Measurements from ENCODE around the gene TGFB2. TPM values are rescaled to one million over a fixed set of nuclear protein-coding genes. Genes with fewer than 3 reads are reported as not detected.
"Not testable (repeated sequence)": the region's sequence is repeated elsewhere in the genome, so short reads cannot be mapped to it uniquely, and the experiment has no call there.

The TGFB2 gene
- total RNA-seq, 1 donor from 2014 or later: not detected

DNA sequence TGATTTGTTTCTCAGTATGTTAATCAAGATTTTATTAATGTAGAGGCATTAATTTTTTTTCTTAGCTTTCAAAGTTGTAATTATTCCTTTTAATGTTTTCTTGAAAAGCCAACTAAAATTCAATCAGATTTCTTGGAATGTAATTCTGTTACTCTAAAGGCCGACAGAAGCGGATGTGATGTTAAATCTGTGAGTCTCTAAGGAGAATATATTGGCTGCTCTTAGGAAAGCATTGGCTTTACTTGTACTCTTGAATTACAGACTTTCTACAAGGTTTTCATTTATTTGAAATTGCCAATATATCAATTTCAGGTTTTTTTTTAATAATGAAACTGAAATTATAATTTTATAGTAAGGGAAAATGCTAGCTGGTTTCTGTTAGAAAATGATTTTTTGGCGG lies 30.8 kb upstream of the TGFB2 start:
- no peak overlapping the region for H3K4me3 Mint-ChIP-seq (ENCODE audit: low read depth)
- H3K36me3 Mint-ChIP-seq (ENCODE audit: low read depth): peaks cover 35% of the 10 kb centered on the region
- no peak overlapping the region for H3K27ac Mint-ChIP-seq
- no peaks in the 10 kb centered on the region for H3K27me3 Mint-ChIP-seq (ENCODE audit: low read depth)
- H3K9me3 Mint-ChIP-seq: no peaks in the 10 kb centered on the region
- no peak for DNase-seq (ENCODE audit: low spot score)
- H3K4me1 Mint-ChIP-seq (ENCODE audit: low read depth): no peaks in the 10 kb centered on the region
- intact Hi-C loops (cut with micrococcal nuclease): no loop called here

DNA sequence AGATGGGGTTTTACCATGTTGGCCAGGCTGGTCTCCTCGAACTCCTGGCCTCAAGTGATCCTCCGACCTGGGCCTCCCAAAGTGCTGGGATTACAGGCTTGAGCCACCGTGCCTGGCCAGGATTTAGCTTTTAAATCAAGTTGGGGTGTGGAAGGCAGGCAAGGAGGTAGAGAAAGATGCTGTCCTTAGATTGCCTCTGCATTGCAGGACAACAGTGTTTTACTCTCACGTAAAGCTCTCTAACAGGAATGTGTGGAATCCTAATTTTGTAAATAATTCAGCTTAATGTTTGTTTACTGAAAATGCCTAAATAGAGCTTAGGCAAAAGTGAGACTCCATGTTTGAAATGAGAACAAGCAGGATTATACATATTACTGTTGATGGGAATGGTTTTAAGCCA lies 29.5 kb upstream of the TGFB2 start:
- Mint-ChIP-seq H3K27ac (no peak overlapping the region), H3K4me1 (ENCODE audit: low read depth) (no peaks in the 10 kb centered on the region), H3K36me3 (ENCODE audit: low read depth) (peaks cover 33% of the 10 kb centered on the region), H3K9me3 (no peaks in the 10 kb centered on the region), H3K4me3 (ENCODE audit: low read depth) (no peak overlapping the region), H3K27me3 (ENCODE audit: low read depth) (no peaks in the 10 kb centered on the region)
- no peak for DNase-seq (ENCODE audit: low spot score)
- intact Hi-C loops (cut with micrococcal nuclease): no loop called here

DNA sequence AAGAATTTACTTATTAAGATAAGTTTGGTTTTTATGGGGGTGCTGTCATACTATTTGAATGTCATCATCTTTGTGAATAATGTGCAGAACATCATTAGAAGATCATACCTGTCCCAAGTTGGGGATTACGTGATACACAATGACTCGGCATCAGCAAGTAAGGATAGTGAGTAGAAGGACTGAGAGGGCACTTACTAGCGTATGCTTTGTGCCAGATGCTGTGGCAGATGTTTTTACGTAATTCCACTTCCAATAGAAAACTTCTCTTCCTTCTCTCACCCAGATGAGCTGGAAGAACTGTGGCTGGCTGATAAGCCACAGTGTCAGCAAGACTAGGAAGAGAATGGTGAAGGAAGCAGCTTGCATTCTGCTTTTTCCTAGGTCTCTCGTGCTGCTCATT lies 28.1 kb upstream of the TGFB2 start:
- intact Hi-C loops (cut with micrococcal nuclease): no loop called here
- Mint-ChIP-seq H3K4me1 (ENCODE audit: low read depth) (no peaks in the 10 kb centered on the region), H3K4me3 (ENCODE audit: low read depth) (no peak overlapping the region), H3K27me3 (ENCODE audit: low read depth) (no peaks in the 10 kb centered on the region), H3K27ac (no peak overlapping the region), H3K9me3 (no peaks in the 10 kb centered on the region), H3K36me3 (ENCODE audit: low read depth) (peaks cover 26% of the 10 kb centered on the region)
- no peak for DNase-seq (ENCODE audit: low spot score)

DNA sequence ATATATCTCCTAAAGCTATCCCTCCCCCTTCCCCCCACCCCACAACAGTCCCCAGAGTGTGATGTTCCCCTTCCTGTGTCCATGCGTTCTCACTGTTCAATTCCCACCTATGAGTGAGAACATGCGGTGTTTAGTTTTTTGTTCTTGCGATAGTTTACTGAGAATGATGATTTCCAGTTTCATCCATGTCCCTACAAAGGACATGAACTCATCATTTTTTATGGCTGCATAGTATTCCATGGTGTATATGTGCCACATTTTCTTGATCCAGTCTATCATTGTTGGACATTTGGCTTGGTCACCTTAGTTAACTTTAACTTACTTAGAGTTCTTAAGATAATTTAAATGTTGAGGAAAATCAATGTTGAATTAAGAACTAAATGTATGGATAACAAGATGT lies 25.0 kb upstream of the TGFB2 start:
- intact Hi-C loops (cut with micrococcal nuclease); H3K27me3 Mint-ChIP-seq (ENCODE audit: low read depth); H3K9me3 Mint-ChIP-seq; H3K4me3 Mint-ChIP-seq (ENCODE audit: low read depth); H3K27ac Mint-ChIP-seq; H3K4me1 Mint-ChIP-seq (ENCODE audit: low read depth); DNase-seq (ENCODE audit: low spot score): not testable (repeated sequence)
- H3K36me3 Mint-ChIP-seq (ENCODE audit: low read depth): peaks cover 15% of the 10 kb centered on the region

DNA sequence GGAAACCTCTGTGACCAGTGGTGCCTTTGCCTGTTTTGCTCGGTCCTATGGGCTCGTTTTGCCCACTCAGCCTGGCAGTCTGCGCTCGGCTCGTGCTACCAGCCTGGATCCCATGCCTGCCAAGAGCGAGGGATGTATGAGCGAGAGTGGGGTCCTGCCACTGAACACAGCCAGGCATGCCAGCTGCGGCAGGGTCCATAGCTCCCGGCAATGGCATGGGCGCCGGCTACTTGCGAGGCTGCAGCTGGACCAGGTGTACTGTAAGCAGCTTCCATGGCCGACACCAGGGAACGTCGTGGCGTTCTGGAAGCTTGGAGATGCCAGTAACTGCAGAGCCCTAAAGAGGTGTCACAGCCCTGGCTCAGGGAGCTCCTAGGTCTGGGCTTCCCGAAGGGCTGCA lies 22.4 kb upstream of the TGFB2 start:
- Mint-ChIP-seq H3K9me3 (no peaks in the 10 kb centered on the region), H3K27ac (no peak overlapping the region), H3K4me3 (ENCODE audit: low read depth) (no peak overlapping the region), H3K4me1 (ENCODE audit: low read depth) (no peaks in the 10 kb centered on the region), H3K27me3 (ENCODE audit: low read depth) (no peaks in the 10 kb centered on the region), H3K36me3 (ENCODE audit: low read depth) (peaks cover 15% of the 10 kb centered on the region)
- DNase-seq (ENCODE audit: low spot score): no peak
- intact Hi-C loops (cut with micrococcal nuclease): no loop called here

DNA sequence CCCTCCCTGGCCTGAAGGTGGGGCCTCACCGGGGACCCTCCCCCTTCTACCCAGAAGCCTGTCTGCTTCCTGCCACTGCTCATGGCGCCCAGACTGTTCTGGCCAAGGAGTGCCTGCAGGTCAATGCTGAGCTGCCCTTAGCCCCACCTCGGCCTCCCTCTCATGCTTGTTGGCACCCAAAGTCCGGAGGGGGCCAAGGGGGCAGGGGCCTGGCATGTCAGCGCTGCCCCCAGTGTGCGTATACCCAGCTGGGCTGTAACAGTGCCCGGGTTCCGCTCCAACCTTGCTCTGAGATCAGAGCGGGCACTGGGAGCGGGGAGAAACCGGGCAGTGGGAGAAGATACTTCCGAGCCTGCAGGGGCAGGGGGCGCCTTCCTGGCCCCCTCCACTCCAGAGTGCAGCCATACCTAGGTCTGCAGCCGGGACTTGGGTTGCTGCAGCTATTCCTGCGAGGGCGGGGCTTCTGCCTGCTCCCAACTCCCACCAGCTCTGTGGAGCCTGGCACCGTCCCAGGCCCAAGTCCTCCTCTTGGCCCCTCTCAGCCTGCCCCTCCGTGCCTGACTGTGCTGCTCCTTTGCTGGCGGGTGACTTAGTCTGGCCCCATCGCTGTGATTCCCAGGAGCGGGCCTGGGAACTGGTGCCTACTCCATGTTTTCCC lies 21.4 kb upstream of the TGFB2 start:
- H3K27me3 Mint-ChIP-seq (ENCODE audit: low read depth): no peaks in the 10 kb centered on the region
- H3K4me3 Mint-ChIP-seq (ENCODE audit: low read depth): no peak overlapping the region
- intact Hi-C loops (cut with micrococcal nuclease): no loop called here
- H3K36me3 Mint-ChIP-seq (ENCODE audit: low read depth): peaks cover 8% of the 10 kb centered on the region
- no peaks in the 10 kb centered on the region for H3K4me1 Mint-ChIP-seq (ENCODE audit: low read depth)
- DNase-seq (ENCODE audit: low spot score): no peak
- H3K27ac Mint-ChIP-seq: no peak overlapping the region
- no peaks in the 10 kb centered on the region for H3K9me3 Mint-ChIP-seq

DNA sequence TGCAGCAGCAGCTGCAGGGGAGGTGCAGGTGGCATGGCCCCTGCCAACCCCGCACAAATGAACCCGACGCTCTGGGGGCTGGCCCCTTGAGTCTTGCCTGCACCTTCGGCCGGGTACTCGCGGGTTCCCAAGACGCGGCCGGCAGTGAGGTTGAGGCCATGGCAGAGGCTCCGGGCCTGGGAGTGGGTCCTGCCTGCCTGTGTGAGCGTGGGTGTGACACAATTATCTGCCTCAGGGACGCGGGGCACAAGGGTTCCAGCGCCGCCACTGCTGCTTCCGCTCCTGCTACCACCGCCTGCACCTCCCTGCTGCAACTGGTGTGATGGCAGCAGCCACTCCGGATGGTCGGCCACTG lies 20.9 kb upstream of the TGFB2 start:
- DNase-seq (ENCODE audit: low spot score): no peak
- H3K4me3 Mint-ChIP-seq (ENCODE audit: low read depth): no peak overlapping the region
- intact Hi-C loops (cut with micrococcal nuclease): no loop called here
- H3K9me3 Mint-ChIP-seq: no peaks in the 10 kb centered on the region
- peaks cover 6% of the 10 kb centered on the region for H3K36me3 Mint-ChIP-seq (ENCODE audit: low read depth)
- H3K27ac Mint-ChIP-seq: no peak overlapping the region
- no peaks in the 10 kb centered on the region for H3K27me3 Mint-ChIP-seq (ENCODE audit: low read depth)
- no peaks in the 10 kb centered on the region for H3K4me1 Mint-ChIP-seq (ENCODE audit: low read depth)

DNA sequence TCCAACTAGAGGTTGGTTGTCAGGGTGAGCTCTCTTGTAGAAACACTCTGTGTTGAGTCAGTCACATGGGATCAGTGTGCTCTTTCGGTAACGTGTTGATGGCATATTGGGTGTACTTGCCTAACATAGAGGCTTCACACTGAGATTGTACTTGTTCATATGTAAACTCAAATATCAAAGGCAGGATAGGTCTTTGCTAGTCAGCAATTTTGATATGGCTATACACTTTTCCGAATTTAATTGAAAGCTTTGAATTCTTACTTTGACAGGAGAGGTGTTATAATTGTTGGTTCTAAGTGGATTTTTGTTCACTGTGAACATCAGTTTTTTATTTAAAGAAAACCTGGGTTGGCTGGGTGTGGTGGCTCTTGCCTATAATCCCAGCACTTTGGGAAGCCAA lies 16.4 kb upstream of the TGFB2 start:
- no peaks in the 10 kb centered on the region for H3K27me3 Mint-ChIP-seq (ENCODE audit: low read depth)
- DNase-seq (ENCODE audit: low spot score): no peak
- no peaks in the 10 kb centered on the region for H3K36me3 Mint-ChIP-seq (ENCODE audit: low read depth)
- H3K4me3 Mint-ChIP-seq (ENCODE audit: low read depth): no peak overlapping the region
- no peak overlapping the region for H3K27ac Mint-ChIP-seq
- intact Hi-C loops (cut with micrococcal nuclease): loop anchor here (5.0 kb wide), 1 partner anchor 41 kb away; the partner anchor contains the start of gene RRP15
- H3K9me3 Mint-ChIP-seq: no peaks in the 10 kb centered on the region
- H3K4me1 Mint-ChIP-seq (ENCODE audit: low read depth): no peaks in the 10 kb centered on the region

DNA sequence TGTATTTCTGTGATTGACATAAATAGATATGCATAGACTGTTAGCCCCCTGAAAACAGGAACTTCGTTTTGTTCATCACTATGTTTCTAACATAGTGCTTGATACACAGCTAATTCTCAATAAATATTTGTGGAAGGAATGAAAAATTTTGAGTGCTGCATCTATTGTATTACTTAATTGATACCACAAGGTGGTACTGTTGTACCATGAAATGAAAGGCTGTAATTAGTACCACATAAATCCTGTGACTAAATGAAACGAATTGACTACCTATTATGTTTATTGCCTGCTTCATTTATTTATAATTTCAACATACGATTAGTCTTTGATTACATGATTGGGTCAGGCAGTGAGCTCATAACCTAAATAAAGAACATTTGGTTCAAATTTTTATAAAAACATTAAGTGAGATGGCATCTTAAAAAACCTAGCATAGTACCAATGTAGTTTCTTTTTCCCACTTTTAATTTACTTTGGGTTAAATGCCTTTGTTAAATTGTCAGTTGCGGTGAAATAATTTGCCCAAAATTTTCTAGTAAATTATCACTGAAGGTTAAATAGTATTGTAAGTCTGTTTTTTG lies 15.0 kb upstream of the TGFB2 start:
- no peaks in the 10 kb centered on the region for H3K36me3 Mint-ChIP-seq (ENCODE audit: low read depth)
- H3K27ac Mint-ChIP-seq: no peak overlapping the region
- no peaks in the 10 kb centered on the region for H3K4me1 Mint-ChIP-seq (ENCODE audit: low read depth)
- H3K4me3 Mint-ChIP-seq (ENCODE audit: low read depth): no peak overlapping the region
- H3K9me3 Mint-ChIP-seq: no peaks in the 10 kb centered on the region
- no peaks in the 10 kb centered on the region for H3K27me3 Mint-ChIP-seq (ENCODE audit: low read depth)
- DNase-seq (ENCODE audit: low spot score): no peak
- intact Hi-C loops (cut with micrococcal nuclease): loop anchor here (1.0 to 5.0 kb wide), 2 partner anchors 191 to 1332 kb away; no protein-coding TSS in a partner anchor

DNA sequence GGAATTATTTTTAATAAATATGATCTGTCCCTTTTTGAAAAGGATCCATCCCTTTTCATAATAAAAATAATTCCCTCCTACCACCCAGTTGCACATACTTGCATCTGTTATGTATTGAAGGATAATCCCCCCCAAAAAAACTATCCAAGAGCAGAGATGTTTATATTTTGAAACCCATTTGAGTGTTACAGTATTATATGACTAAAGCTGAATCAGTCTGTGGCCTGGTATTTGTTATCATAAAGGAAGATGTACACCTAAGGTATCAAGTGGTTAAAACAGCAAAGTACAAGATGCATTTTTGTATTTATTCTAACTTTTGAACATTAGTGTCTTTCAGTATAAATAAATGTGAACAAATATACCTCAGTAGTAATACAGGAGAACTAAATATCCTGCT lies 12.7 kb upstream of the TGFB2 start:
- no peak overlapping the region for H3K4me3 Mint-ChIP-seq (ENCODE audit: low read depth)
- intact Hi-C loops (cut with micrococcal nuclease): loop anchor here (5.0 kb wide), 1 partner anchor 1330 kb away; no protein-coding TSS in a partner anchor
- H3K4me1 Mint-ChIP-seq (ENCODE audit: low read depth): no peaks in the 10 kb centered on the region
- H3K27ac Mint-ChIP-seq: no peak overlapping the region
- no peak for DNase-seq (ENCODE audit: low spot score)
- no peaks in the 10 kb centered on the region for H3K27me3 Mint-ChIP-seq (ENCODE audit: low read depth)
- no peaks in the 10 kb centered on the region for H3K36me3 Mint-ChIP-seq (ENCODE audit: low read depth)
- no peaks in the 10 kb centered on the region for H3K9me3 Mint-ChIP-seq

DNA sequence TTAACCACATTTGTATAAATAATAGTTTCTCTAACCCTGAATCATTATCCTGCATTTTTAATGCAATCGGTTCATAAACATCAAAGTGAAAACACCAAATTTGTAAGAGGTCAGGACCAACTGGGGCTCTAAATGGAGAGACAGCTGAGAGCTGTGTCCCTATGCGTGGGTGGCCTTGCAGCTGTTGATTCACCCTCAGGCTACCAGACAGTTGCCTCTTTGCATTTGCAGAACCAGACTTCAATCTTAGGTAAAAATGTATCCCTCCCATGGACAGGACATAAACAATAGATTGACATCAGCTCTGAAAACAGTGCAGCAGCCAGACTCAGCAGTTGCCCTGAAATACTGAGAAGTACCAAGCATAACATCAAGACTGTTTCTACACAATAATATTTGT lies 8.8 kb upstream of the TGFB2 start:
- no peaks in the 10 kb centered on the region for H3K36me3 Mint-ChIP-seq (ENCODE audit: low read depth)
- H3K9me3 Mint-ChIP-seq: no peaks in the 10 kb centered on the region
- no peak overlapping the region for H3K4me3 Mint-ChIP-seq (ENCODE audit: low read depth)
- intact Hi-C loops (cut with micrococcal nuclease): no loop called here
- H3K4me1 Mint-ChIP-seq (ENCODE audit: low read depth): peaks cover under 1% of the 10 kb centered on the region
- H3K27me3 Mint-ChIP-seq (ENCODE audit: low read depth): peaks cover 6% of the 10 kb centered on the region
- DNase-seq (ENCODE audit: low spot score): no peak
- H3K27ac Mint-ChIP-seq: no peak overlapping the region

DNA sequence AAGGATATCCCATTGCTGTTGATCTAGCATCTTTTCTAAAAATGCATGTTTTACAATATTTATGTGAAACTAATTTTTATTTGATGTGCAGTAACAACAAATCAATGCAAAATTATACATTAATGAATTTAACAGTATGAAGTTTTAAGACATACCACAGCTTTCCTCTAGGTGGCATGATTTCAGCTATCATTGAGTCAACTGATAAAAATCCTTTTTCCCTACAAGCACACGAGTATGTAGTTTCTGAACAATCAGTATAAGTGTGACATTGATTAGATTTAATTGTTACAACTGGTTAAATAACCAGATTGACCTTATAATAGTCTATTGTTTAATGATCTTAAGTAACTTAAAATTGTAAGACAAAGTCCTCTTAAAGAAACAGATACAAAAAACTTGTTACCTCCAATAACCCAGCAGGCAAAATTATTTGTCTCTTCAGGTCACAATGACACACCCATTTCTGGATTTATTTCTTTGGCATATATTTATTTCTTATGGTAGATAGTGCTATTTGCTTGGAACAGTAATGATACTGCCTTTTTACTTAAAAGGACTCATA lies 5.8 kb upstream of the TGFB2 start:
- H3K4me1 Mint-ChIP-seq (ENCODE audit: low read depth): peaks cover 2% of the 10 kb centered on the region
- no peaks in the 10 kb centered on the region for H3K9me3 Mint-ChIP-seq
- H3K36me3 Mint-ChIP-seq (ENCODE audit: low read depth): no peaks in the 10 kb centered on the region
- DNase-seq (ENCODE audit: low spot score): no peak
- H3K4me3 Mint-ChIP-seq (ENCODE audit: low read depth): no peak overlapping the region
- H3K27me3 Mint-ChIP-seq (ENCODE audit: low read depth): peaks cover 23% of the 10 kb centered on the region
- H3K27ac Mint-ChIP-seq: no peak overlapping the region
- intact Hi-C loops (cut with micrococcal nuclease): loop anchor here (1.0 kb wide), 1 partner anchor 182 kb away; no protein-coding TSS in a partner anchor

DNA sequence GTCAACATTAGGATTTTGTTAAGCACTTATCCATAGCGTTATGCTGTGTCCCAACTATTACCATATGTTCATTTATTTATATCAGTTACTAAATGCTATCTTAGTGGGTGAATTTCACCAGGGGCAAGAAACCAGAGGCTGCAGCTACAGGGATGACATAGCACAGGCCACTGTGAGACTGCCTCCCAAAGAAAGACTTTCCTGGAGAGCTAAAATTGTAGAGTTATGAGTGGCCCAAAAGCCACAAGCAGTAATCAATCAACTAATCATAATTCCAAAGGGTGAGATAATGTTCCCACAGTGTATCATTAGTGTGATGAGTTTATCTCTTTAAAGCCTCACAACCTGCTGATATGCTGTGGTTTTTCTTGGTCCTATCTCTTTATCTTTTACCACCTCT lies 3.8 kb upstream of the TGFB2 start:
- intact Hi-C loops (cut with micrococcal nuclease): no loop called here
- H3K4me3 Mint-ChIP-seq (ENCODE audit: low read depth): no peak overlapping the region
- no peak for DNase-seq (ENCODE audit: low spot score)
- no peak overlapping the region for H3K27ac Mint-ChIP-seq
- H3K36me3 Mint-ChIP-seq (ENCODE audit: low read depth): no peaks in the 10 kb centered on the region
- peaks cover 5% of the 10 kb centered on the region for H3K4me1 Mint-ChIP-seq (ENCODE audit: low read depth)
- H3K27me3 Mint-ChIP-seq (ENCODE audit: low read depth): peaks cover 27% of the 10 kb centered on the region
- H3K9me3 Mint-ChIP-seq: no peaks in the 10 kb centered on the region
